IMR-90 (cell line): ENCODE results near the gene MINDY1. TPM values are rescaled to one million over a fixed set of nuclear protein-coding genes. Genes with fewer than 3 reads are reported as not detected.
A peak's percentile ranks its signal among the peaks of the same experiment; 100 is the strongest.

Source experiments
- ATAC-seq: fragments of 200-7000 bp; cut with Tn5 transposase; 2 replicates; pipeline ENCODE4 v1.9.1; 2020; ENCODE audit warnings: low read depth, mild to moderate bottlenecking, moderate library complexity
- BruUV-seq: library from RNA; stranded (reverse); fragments of 400-500 nt; replicated peaks from 2 replicates; lab custom pipeline; 2021; lab: Mats Ljungman, UMichigan
- CTCF ChIA-PET: fragments of 300-600 bp; formaldehyde crosslinking; extraction: SDS; loops from one replicate; lab custom pipeline; 2021; ENCODE audit warnings: antibody characterized with exemption; lab: Yijun Ruan, JAX
- POLR2A ChIA-PET: fragments of 300-600 bp; sonication (Branson Sonifier 250); formaldehyde crosslinking; loops from one replicate; lab custom pipeline; 2022; ENCODE audit warnings: antibody characterized with exemption; ENCODE audit not compliant: unreplicated experiment; lab: Charles Lee
- DNase-seq: peaks from one replicate; pipeline ENCODE4 v3.0.0; 2013
- H2AFZ ChIP-seq: replicated peaks from 2 replicates; pipeline ENCODE3; 2013; ENCODE audit warnings: low read length, mild to moderate bottlenecking; ENCODE audit not compliant: poor library complexity
- H2AK5ac ChIP-seq: 2 replicates; pipeline ENCODE4 v1.6.1; 2013; ENCODE audit warnings: low read depth, low read length, inconsistent platforms
- H2AK9ac ChIP-seq: replicated peaks from 2 replicates; pipeline ENCODE3; 2013; ENCODE audit warnings: mild to moderate bottlenecking, low read depth, low read length, moderate library complexity; ENCODE audit not compliant: poor library complexity
- H2BK120ac ChIP-seq: 2 replicates; pipeline ENCODE4 v1.6.1; 2013; ENCODE audit warnings: low read depth, low read length, inconsistent platforms
- H2BK15ac ChIP-seq: 3 replicates; pipeline ENCODE4 v1.6.1; 2013; ENCODE audit warnings: low read depth, low read length, inconsistent platforms
- H2BK20ac ChIP-seq: 2 replicates; pipeline ENCODE4 v1.6.1; 2013; ENCODE audit warnings: low read depth, mild to moderate bottlenecking, inconsistent platforms, low read length, moderate library complexity
- H2BK5ac ChIP-seq: 2 replicates; pipeline ENCODE4 v1.6.1; 2013; ENCODE audit warnings: mild to moderate bottlenecking, low read depth, low read length, inconsistent platforms; ENCODE audit not compliant: poor library complexity, severe bottlenecking
- H3K14ac ChIP-seq: replicated peaks from 2 replicates; pipeline ENCODE4 v1.6.1; 2013; ENCODE audit warnings: low read depth, low read length, inconsistent platforms
- H3K18ac ChIP-seq: 2 replicates; pipeline ENCODE4 v1.6.1; 2013; ENCODE audit warnings: low read depth, low read length, control low read depth
- H3K23ac ChIP-seq: 2 replicates; pipeline ENCODE4 v1.6.1; 2013; ENCODE audit warnings: low read depth, low read length, inconsistent platforms
- H3K27ac ChIP-seq: 2 replicates; pipeline ENCODE4 v1.5.1; 2013; ENCODE audit warnings: mild to moderate bottlenecking, control low read depth, low read length; ENCODE audit not compliant: insufficient read depth
- H3K27me3 ChIP-seq: 2 replicates; pipeline ENCODE4 v1.6.1; 2013; ENCODE audit warnings: low read length; ENCODE audit not compliant: control insufficient read depth, insufficient read depth
- H3K36me3 ChIP-seq: 2 replicates; pipeline ENCODE4 v1.6.1; 2013; ENCODE audit warnings: low read length, mixed read lengths; ENCODE audit not compliant: control insufficient read depth, insufficient read depth
- H3K4ac ChIP-seq: 2 replicates; pipeline ENCODE4 v1.6.1; 2013; ENCODE audit warnings: low read depth, low read length, inconsistent platforms
- H3K4me1 ChIP-seq: 2 replicates; pipeline ENCODE4 v1.6.1; 2013; ENCODE audit warnings: low read length, mixed read lengths; ENCODE audit not compliant: control insufficient read depth, insufficient read depth
- H3K4me2 ChIP-seq: 2 replicates; pipeline ENCODE4 v1.6.1; 2013; ENCODE audit warnings: low read depth, mild to moderate bottlenecking, control low read depth, low read length, moderate library complexity
- H3K4me3 ChIP-seq: 2 replicates; pipeline ENCODE4 v1.5.1; 2013; ENCODE audit warnings: low read depth, mild to moderate bottlenecking, control low read depth, low read length, moderate library complexity; ENCODE audit not compliant: insufficient read depth
- H3K56ac ChIP-seq: 2 replicates; pipeline ENCODE4 v1.6.1; 2013; ENCODE audit warnings: low read length, inconsistent platforms; ENCODE audit not compliant: insufficient read depth; ENCODE audit errors: extremely low read depth
- H3K79me1 ChIP-seq, 2 experiments: 2 replicates each; pipeline ENCODE4 v1.6.1; 2013; ENCODE audit warnings: low read length in 2 of 2, inconsistent platforms in 1 of 2, low read depth in 1 of 2
- H3K9ac ChIP-seq: 2 replicates; pipeline ENCODE4 v1.6.1; 2013; ENCODE audit warnings: low read depth, low read length, control low read depth
- H3K9me1 ChIP-seq: 2 replicates; pipeline ENCODE4 v1.6.1; 2013; ENCODE audit warnings: low read length, inconsistent platforms; ENCODE audit not compliant: insufficient read depth
- H3K9me3 ChIP-seq: 2 replicates; pipeline ENCODE4 v1.6.1; 2013; ENCODE audit warnings: low read length; ENCODE audit not compliant: control insufficient read depth, insufficient read depth
- H4K20me1 ChIP-seq: 2 replicates; pipeline ENCODE4 v1.6.1; 2013; ENCODE audit warnings: low read length, inconsistent platforms; ENCODE audit not compliant: insufficient read depth
- H4K5ac ChIP-seq: 2 replicates; pipeline ENCODE4 v1.6.1; 2013; ENCODE audit warnings: mild to moderate bottlenecking, low read depth, low read length, control low read depth
- H4K8ac ChIP-seq, 2 experiments: 2 replicates each; pipeline ENCODE4 v1.6.1; 2013; ENCODE audit warnings: low read depth in 2 of 2, low read length in 2 of 2, control low read depth in 1 of 2, inconsistent platforms in 1 of 2
- H4K91ac ChIP-seq: 2 replicates; pipeline ENCODE4 v1.6.1; 2013; ENCODE audit warnings: low read depth, low read length, inconsistent platforms; ENCODE audit not compliant: insufficient read depth
- BHLHE40 ChIP-seq: fragments of 150-350 bp; IDR thresholded peaks from 2 replicates; pipeline ENCODE4 v1.6.1; 2016; ENCODE audit warnings: mild to moderate bottlenecking, low read depth, low read length
- CEBPB ChIP-seq: IDR thresholded peaks from 2 replicates; pipeline ENCODE4 v1.6.1; 2012; ENCODE audit warnings: low read depth, low read length, improper control_type of control experiment
- FOS ChIP-seq: fragments of 150-350 bp; IDR thresholded peaks from 2 replicates; pipeline ENCODE4 v1.6.1; 2016; ENCODE audit warnings: low read depth, low read length
- MAFK ChIP-seq: IDR thresholded peaks from 2 replicates; pipeline ENCODE4 v1.6.1; 2012; ENCODE audit warnings: low read depth, low read length, improper control_type of control experiment
- MAZ ChIP-seq: IDR thresholded peaks from 2 replicates; pipeline ENCODE4 v1.6.1; 2012; ENCODE audit warnings: low read depth, mild to moderate bottlenecking, low read length, improper control_type of control experiment, moderate library complexity, borderline replicate concordance
- NFE2L2 ChIP-seq: fragments of 150-350 bp; IDR thresholded peaks from 2 replicates; pipeline ENCODE4 v1.6.1; 2016; ENCODE audit warnings: low read depth, mild to moderate bottlenecking, low read length
- POLR2A ChIP-seq: IDR thresholded peaks from 2 replicates; pipeline ENCODE4 v1.6.1; 2012; ENCODE audit warnings: mild to moderate bottlenecking, low read depth, low read length
- RCOR1 ChIP-seq: IDR thresholded peaks from 2 replicates; pipeline ENCODE4 v1.6.1; 2012; ENCODE audit warnings: mild to moderate bottlenecking, low read length, improper control_type of control experiment; ENCODE audit not compliant: insufficient replicate concordance
- RFX5 ChIP-seq: IDR thresholded peaks from 2 replicates; pipeline ENCODE4 v1.8.0; 2012; ENCODE audit warnings: low read depth, mild to moderate bottlenecking, low read length, moderate library complexity
- SMC3 ChIP-seq: fragments of 150-350 bp; IDR thresholded peaks from 2 replicates; pipeline ENCODE4 v1.6.1; 2016; ENCODE audit warnings: low read depth, mild to moderate bottlenecking, antibody characterized with exemption, low read length, moderate library complexity
- WGBS, 2 experiments: methylation state at CpG; one replicate each; pipeline versions ENCODE4 v1.1.5 to v1.1.7; 2013; ENCODE audit warnings: missing lambda C conversion rate in 2 of 2; ENCODE audit not compliant: insufficient read length in 1 of 2; ENCODE audit errors: extremely low coverage in 2 of 2; 5-methylcytosine and 5-hydroxymethylcytosine counted together
- dilution Hi-C: fragments of 300-500 bp; cut with HindIII; formaldehyde crosslinking; loops from one replicate; pipeline ENCODE4 v1.14.3; 2018; ENCODE audit warnings: low sequenced_read_pairs; ENCODE audit not compliant: unreplicated experiment
- in situ Hi-C: fragments of 300-500 bp; cut with MboI; formaldehyde crosslinking; loops from 3 replicates; pipeline ENCODE4 v1.14.3; 2019; ENCODE audit warnings: low sequenced_read_pairs, inconsistent platforms, mixed read lengths
- intact Hi-C: fragments of 100-400 bp; cut with micrococcal nuclease; formaldehyde crosslinking; loops from 2 replicates; pipeline ENCODE4 v1.10.0; 2022
- polyA plus RNA-seq, 3 experiments: library from polyadenylated mRNA; depleted of rRNA; stranded (reverse); fragments of >200 nt; gene quantifications; 2 replicates each; pipeline ENCODE4 v1.2.3, GENCODE V29; 2012; ENCODE audit warnings: low replicate concordance in 1 of 3
- total RNA-seq: library from RNA; depleted of rRNA; stranded (reverse); fragments of >200 nt; gene quantifications from 2 replicates; pipeline ENCODE4 v1.2.3, GENCODE V29; 2012
- TF ChIP-seq, protein P1 (sequence below): conservative IDR thresholded peaks from 2 replicates; pipeline ENCODE4 v1.5.1; 2012; ENCODE audit warnings: mild to moderate bottlenecking, low read depth, low read length, improper control_type of control experiment

Gene MINDY1
- total and polyA plus RNA-seq, 2 of the 4 experiments (the other 2 are of a cell fraction): 6.6 to 7.3 TPM

- Histone ChIP-seq H3K27ac (no peak within 1 kb of the TSS), H3K18ac (no peak within 1 kb of the TSS), H3K4me1 (peaks cover 20% of the 10 kb centered on the region), H3K14ac (no peak within 1 kb of the TSS), H3K56ac (no peak within 1 kb of the TSS), H3K36me3 (no peaks in the 10 kb centered on the region), H4K5ac (no peak within 1 kb of the TSS; the same call in 1 of the 2 replicates), H4K8ac (peak within 1 kb of the TSS in 1 of 2 experiments; percentile 23; a peak in 1 of 4 replicates), H3K79me1 (peaks cover 0 to 4% of the 10 kb centered on the region in 2 experiments; a peak in 1 of 4 replicates), H3K23ac (no peak within 1 kb of the TSS), H2BK20ac (no peak within 1 kb of the TSS), H2AK5ac (no peak within 1 kb of the TSS), H3K4me2 (no peak within 1 kb of the TSS), H3K9me3 (no peaks in the 10 kb centered on the region), H3K9me1 (peaks cover 10% of the 10 kb centered on the region), H2BK5ac (no peak within 1 kb of the TSS), H2BK15ac (no peak within 1 kb of the TSS), H2AK9ac (peak within 1 kb of the TSS; percentile 73), H3K27me3 (peaks cover 5% of the 10 kb centered on the region; the same call in 1 of the 2 replicates), H4K91ac (no peak within 1 kb of the TSS), H2AFZ (peak within 1 kb of the TSS; percentile 84), H3K9ac (no peak within 1 kb of the TSS), H3K4ac (no peak within 1 kb of the TSS; the same call in 1 of the 2 replicates), H3K4me3 (no peak within 1 kb of the TSS), H4K20me1 (no peaks in the 10 kb centered on the region), H2BK120ac (no peak within 1 kb of the TSS)
- ChIA-PET POLR2A (no interaction called here), CTCF (interaction anchor here (1.9 kb wide), 1 partner anchor 24 kb away, joined by 4 read pairs; the partner anchor contains the start of gene MINDY1)
- intact Hi-C loops: no loop called here
- DNase-seq (no peak), ATAC-seq (peak; percentile 28; the same call in 1 of the 2 replicates)
- in situ Hi-C loops: no loop called here
- no TSS peak for BruUV-seq
- TF ChIP-seq FOS (no peak), RCOR1 (no peak), SMC3 (no peak), CEBPB (no peak), BHLHE40 (no peak), MAFK (no peak), MAZ (no peak), NFE2L2 (no peak), RFX5 (no peak), POLR2A (no peak)
- TF ChIP-seq, protein P1, sequence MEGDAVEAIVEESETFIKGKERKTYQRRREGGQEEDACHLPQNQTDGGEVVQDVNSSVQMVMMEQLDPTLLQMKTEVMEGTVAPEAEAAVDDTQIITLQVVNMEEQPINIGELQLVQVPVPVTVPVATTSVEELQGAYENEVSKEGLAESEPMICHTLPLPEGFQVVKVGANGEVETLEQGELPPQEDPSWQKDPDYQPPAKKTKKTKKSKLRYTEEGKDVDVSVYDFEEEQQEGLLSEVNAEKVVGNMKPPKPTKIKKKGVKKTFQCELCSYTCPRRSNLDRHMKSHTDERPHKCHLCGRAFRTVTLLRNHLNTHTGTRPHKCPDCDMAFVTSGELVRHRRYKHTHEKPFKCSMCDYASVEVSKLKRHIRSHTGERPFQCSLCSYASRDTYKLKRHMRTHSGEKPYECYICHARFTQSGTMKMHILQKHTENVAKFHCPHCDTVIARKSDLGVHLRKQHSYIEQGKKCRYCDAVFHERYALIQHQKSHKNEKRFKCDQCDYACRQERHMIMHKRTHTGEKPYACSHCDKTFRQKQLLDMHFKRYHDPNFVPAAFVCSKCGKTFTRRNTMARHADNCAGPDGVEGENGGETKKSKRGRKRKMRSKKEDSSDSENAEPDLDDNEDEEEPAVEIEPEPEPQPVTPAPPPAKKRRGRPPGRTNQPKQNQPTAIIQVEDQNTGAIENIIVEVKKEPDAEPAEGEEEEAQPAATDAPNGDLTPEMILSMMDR: no peak
- dilution Hi-C loops: no loop called here
- WGBS, 2 experiments: no CpG with 5 or more reads among the region's 12 CpGs
Observed at GRCh38 chr1:150981805-150982712, 24.6 kb downstream of the MINDY1 start, which contains the start of gene ANXA9. TSS of gene ANXA9 (plus strand) at chr1:150982292. CDS start at chr1:150983106, 814 bp downstream.
